HepG2 (cell line): ENCODE measurements around the gene FCRL5.

Source experiments
- CTCF ChIP-seq: sonication (generic); formaldehyde crosslinking; IDR thresholded peaks from 2 replicates; pipeline ENCODE4 v1.5.0; 2020; ENCODE audit warnings: mild to moderate bottlenecking, missing genetic modification reagents, moderate library complexity
- POLR2A ChIP-seq, 2 experiments: IDR thresholded peaks; 2 replicates each; pipeline ENCODE4 v1.6.1; 2011; ENCODE audit warnings: low read depth in 2 of 2, low read length in 2 of 2, mild to moderate bottlenecking in 1 of 2, moderate library complexity in 1 of 2; ENCODE audit not compliant: insufficient read depth in 1 of 2
- SKIL ChIP-seq: sonication (generic); formaldehyde crosslinking; IDR thresholded peaks from 2 replicates; pipeline ENCODE4 v1.8.0; 2022; ENCODE audit warnings: missing genetic modification reagents, mild to moderate bottlenecking, moderate library complexity, borderline replicate concordance
- SP1 ChIP-seq, 2 experiments: fragments of 450-650 bp in 1 of 2; sonication (generic) in 1 of 2; formaldehyde crosslinking in 1 of 2; IDR thresholded peaks; 2 replicates each; pipeline versions ENCODE4 v1.4.0 to v1.6.1; 2016 to 2020; ENCODE audit warnings: missing genetic modification reagents in 1 of 2
- YEATS4 ChIP-seq: sonication (generic); formaldehyde crosslinking; IDR thresholded peaks from 2 replicates; pipeline ENCODE4 v1.4.0; 2020; ENCODE audit warnings: missing genetic modification reagents, borderline replicate concordance

- TF ChIP-seq YEATS4 (CRISPR knock-in tag) (no peak), CTCF (CRISPR knock-in tag) (no peak), SKIL (no peak), POLR2A (IDR thresholded peaks at IDR 0.05; ENCODE audit: insufficient read depth in 1 of 2, low read depth in 2 of 2, low read length in 2 of 2) (no peak), SP1 (IDR thresholded peaks at IDR 0.05) (no peak), SP1 (CRISPR knock-in tag; IDR thresholded peaks at IDR 0.05) (no peak)
Measured at GRCh38 chr1:157497987-157498735, 54.2 kb downstream of the FCRL5 start.
